ENCODE data around the gene PCDH11Y. TPM values are rescaled to one million over a fixed set of nuclear protein-coding genes. Genes with fewer than 3 reads are reported as not detected.
"Not testable (repeated sequence)": the region's sequence is repeated elsewhere in the genome, so short reads cannot be mapped to it uniquely, and the experiment has no call there.

The PCDH11Y gene
- 1 to 10 TPM in 1 of 2 donors, under 1 TPM in 1; 0.09 to 1.1 TPM for total RNA-seq

GRCh38 chrY:5000057-5000456, at the start of gene PCDH11Y:
Gene PCDH11Y, plus strand, starts transcription at chrY:5000296. Its CDS starts 56,804 bp downstream, at chrY:5057100.
- no CpG with 5 or more reads among the region's 21 CpGs for WGBS
- H3K36me3 ChIP-seq; H3K27me3 ChIP-seq (replicated peaks; ENCODE audit: insufficient read depth); H3K4me1 ChIP-seq (replicated peaks); DNase-seq (ENCODE audit: low spot score); H3K4me3 ChIP-seq; H3K9me3 ChIP-seq; H3K27ac ChIP-seq; intact Hi-C loops (cut with DNase I): not testable (repeated sequence)

- H3K27ac ChIP-seq; H3K4me3 ChIP-seq; H3K4me1 ChIP-seq (replicated peaks); H3K27me3 ChIP-seq (replicated peaks; ENCODE audit: insufficient read depth); DNase-seq (ENCODE audit: low spot score); intact Hi-C loops (cut with DNase I); H3K9me3 ChIP-seq; H3K36me3 ChIP-seq: not testable (repeated sequence)
- 10% methylated on average over 2 of the region's 4 CpGs for WGBS
These were observed 32.2 kb upstream of the PCDH11Y start for GRCh38 chrY:4967894-4968293.

GRCh38 chrY:4991743-4992400, 8.2 kb upstream of the PCDH11Y start:
- H3K27ac ChIP-seq; H3K27me3 ChIP-seq (replicated peaks; ENCODE audit: insufficient read depth); H3K4me1 ChIP-seq (replicated peaks); H3K4me3 ChIP-seq; intact Hi-C loops (cut with DNase I); H3K9me3 ChIP-seq; DNase-seq (ENCODE audit: low spot score); H3K36me3 ChIP-seq: not testable (repeated sequence)
- WGBS, result 8% methylated on average over 2 of the region's 8 CpGs

GRCh38 chrY:4994892-4995291, 5.2 kb upstream of the PCDH11Y start:
- intact Hi-C loops (cut with DNase I), result not testable (repeated sequence)

GRCh38 chrY:5002476-5003184, 2.5 kb downstream of the PCDH11Y start:
- H3K27me3 ChIP-seq (replicated peaks; ENCODE audit: insufficient read depth); DNase-seq (ENCODE audit: low spot score); H3K27ac ChIP-seq; H3K4me3 ChIP-seq; H3K36me3 ChIP-seq; H3K9me3 ChIP-seq; intact Hi-C loops (cut with DNase I); H3K4me1 ChIP-seq (replicated peaks): not testable (repeated sequence)
- 10% methylated on average over 30 of the region's 55 CpGs for WGBS

More at GRCh38 chrY:4994892-4995291, 5.2 kb upstream of the PCDH11Y start:
- not testable (repeated sequence) for H3K9me3 ChIP-seq; H3K4me1 ChIP-seq (replicated peaks); DNase-seq (ENCODE audit: low spot score); H3K36me3 ChIP-seq; H3K27ac ChIP-seq; H3K4me3 ChIP-seq; H3K27me3 ChIP-seq (replicated peaks; ENCODE audit: insufficient read depth)
- 37% methylated on average over 5 of the region's 5 CpGs for WGBS

GRCh38 chrY:5038972-5039523, 39.0 kb downstream of the PCDH11Y start:
- intact Hi-C loops (cut with DNase I); H3K4me3 ChIP-seq; H3K27ac ChIP-seq; H3K4me1 ChIP-seq (replicated peaks); H3K27me3 ChIP-seq (replicated peaks; ENCODE audit: insufficient read depth); H3K9me3 ChIP-seq; H3K36me3 ChIP-seq; DNase-seq (ENCODE audit: low spot score): not testable (repeated sequence)

- H3K4me1 ChIP-seq (replicated peaks); H3K9me3 ChIP-seq; H3K27ac ChIP-seq; H3K27me3 ChIP-seq (replicated peaks; ENCODE audit: insufficient read depth); intact Hi-C loops (cut with DNase I); H3K36me3 ChIP-seq; H3K4me3 ChIP-seq; DNase-seq (ENCODE audit: low spot score): not testable (repeated sequence)
- 60% methylated on average over 2 of the region's 3 CpGs for WGBS
These were observed 82.9 kb downstream of the PCDH11Y start for GRCh38 chrY:5083017-5083416.

- H3K4me1 ChIP-seq (replicated peaks); H3K36me3 ChIP-seq; intact Hi-C loops (cut with DNase I); H3K9me3 ChIP-seq; H3K27me3 ChIP-seq (replicated peaks; ENCODE audit: insufficient read depth); H3K4me3 ChIP-seq; DNase-seq (ENCODE audit: low spot score); H3K27ac ChIP-seq: not testable (repeated sequence)
- WGBS, result 95% methylated on average over 2 of the region's 2 CpGs
These were observed 182.9 kb downstream of the PCDH11Y start for GRCh38 chrY:5182998-5183397.

GRCh38 chrY:5215116-5215515, 215.0 kb downstream of the PCDH11Y start:
- WGBS, result 55% methylated on average over 2 of the region's 2 CpGs
- intact Hi-C loops (cut with DNase I), result not testable (repeated sequence)

GRCh38 chrY:5324931-5325330, 324.8 kb downstream of the PCDH11Y start:
- H3K4me3 ChIP-seq; H3K9me3 ChIP-seq; DNase-seq (ENCODE audit: low spot score); H3K27ac ChIP-seq; H3K4me1 ChIP-seq (replicated peaks); H3K27me3 ChIP-seq (replicated peaks; ENCODE audit: insufficient read depth); intact Hi-C loops (cut with DNase I); H3K36me3 ChIP-seq: not testable (repeated sequence)
- 92% methylated on average over 7 of the region's 7 CpGs for WGBS

More at GRCh38 chrY:5215116-5215515, 215.0 kb downstream of the PCDH11Y start:
- not testable (repeated sequence) for H3K4me1 ChIP-seq (replicated peaks); H3K4me3 ChIP-seq; H3K27me3 ChIP-seq (replicated peaks; ENCODE audit: insufficient read depth); H3K36me3 ChIP-seq; H3K27ac ChIP-seq; H3K9me3 ChIP-seq; DNase-seq (ENCODE audit: low spot score)

- H3K36me3 ChIP-seq; H3K9me3 ChIP-seq; H3K27me3 ChIP-seq (replicated peaks; ENCODE audit: insufficient read depth); H3K27ac ChIP-seq; H3K4me1 ChIP-seq (replicated peaks); intact Hi-C loops (cut with DNase I); DNase-seq (ENCODE audit: low spot score); H3K4me3 ChIP-seq: not testable (repeated sequence)
- WGBS, result 21% methylated on average over 3 of the region's 3 CpGs
These were observed 342.1 kb downstream of the PCDH11Y start for GRCh38 chrY:5342220-5342619.

- DNase-seq (ENCODE audit: low spot score); intact Hi-C loops (cut with DNase I); H3K27me3 ChIP-seq (replicated peaks; ENCODE audit: insufficient read depth); H3K4me1 ChIP-seq (replicated peaks); H3K9me3 ChIP-seq; H3K27ac ChIP-seq; H3K4me3 ChIP-seq; H3K36me3 ChIP-seq: not testable (repeated sequence)
These were observed 543.6 kb downstream of the PCDH11Y start for GRCh38 chrY:5543705-5544104.

Data from prostate gland (tissue), 2 donors.